Right ventricle myocardium superior (tissue), 1 donor: ENCODE results near the gene CSAD. TPM values are rescaled to one million over a fixed set of nuclear protein-coding genes. Genes with fewer than 3 reads are reported as not detected.
A peak's percentile ranks its signal among the peaks of the same experiment; 100 is the strongest.
"Not testable (repeated sequence)": the region's sequence is repeated elsewhere in the genome, so short reads cannot be mapped to it uniquely, and the experiment has no call there.

Experiments used
- ATAC-seq: fragments of 200-7000 bp; cut with Tn5 transposase; one replicate; pipeline ENCODE4 v1.9.1; 2020; ENCODE audit warnings: mild to moderate bottlenecking; ENCODE audit not compliant: poor library complexity
- DNase-seq: peaks from one replicate; pipeline ENCODE4 v3.0.0-alpha.2; 2020
- intact Hi-C: fragments of 100-400 bp; cut with DNase I; formaldehyde crosslinking; loops from one replicate; pipeline ENCODE4 v1.11.2; 2022
- total RNA-seq: library from RNA; stranded (reverse); fragmentation: NEBNext Ultra II Directional; extraction: Animal tissue kit (Norgen Biotek cat#: 25700); gene quantifications from one replicate; pipeline ENCODE4 v1.2.1, GENCODE V29; 2021
- donor health status: DM: no; HTN: yes; CAD: no; lungs with severe emphysema.

CSAD gene
- total RNA-seq, 1 donor from 2014 or later, result 8.2 TPM

DNA sequence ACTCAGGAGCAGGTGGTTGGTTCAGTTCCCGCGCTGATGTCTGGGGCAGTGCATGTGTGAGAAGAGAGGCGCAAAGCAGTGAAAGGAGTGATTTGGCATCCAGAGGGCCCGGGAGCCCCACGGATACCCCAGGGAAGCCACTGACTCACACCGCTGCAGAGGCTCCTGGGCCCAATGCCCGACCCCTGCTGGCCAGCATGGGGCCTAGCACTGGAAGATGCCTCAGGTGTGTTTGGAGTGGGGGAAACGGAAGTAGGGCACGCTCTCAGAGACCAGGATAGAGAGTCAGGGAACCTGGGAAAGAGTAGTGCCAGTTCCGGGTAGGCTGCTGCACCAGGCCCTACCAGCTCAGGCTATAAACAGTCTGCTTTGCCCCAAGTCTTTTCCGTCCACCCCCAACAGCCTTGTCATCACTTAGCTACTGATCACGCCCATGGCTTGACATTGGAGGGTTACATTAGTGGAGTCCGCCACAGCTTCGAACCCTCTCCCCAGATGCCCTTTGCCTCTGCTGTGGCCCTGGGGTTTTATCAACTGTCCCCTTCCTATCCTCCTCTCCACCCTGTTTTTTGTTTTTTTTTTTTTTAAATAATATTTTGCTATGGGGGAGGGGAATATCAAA is 9.5 kb upstream of the CSAD start:
- ATAC-seq (peak; percentile 80), DNase-seq (peak; percentile 84)
- intact Hi-C loops, result no loop called here

DNA sequence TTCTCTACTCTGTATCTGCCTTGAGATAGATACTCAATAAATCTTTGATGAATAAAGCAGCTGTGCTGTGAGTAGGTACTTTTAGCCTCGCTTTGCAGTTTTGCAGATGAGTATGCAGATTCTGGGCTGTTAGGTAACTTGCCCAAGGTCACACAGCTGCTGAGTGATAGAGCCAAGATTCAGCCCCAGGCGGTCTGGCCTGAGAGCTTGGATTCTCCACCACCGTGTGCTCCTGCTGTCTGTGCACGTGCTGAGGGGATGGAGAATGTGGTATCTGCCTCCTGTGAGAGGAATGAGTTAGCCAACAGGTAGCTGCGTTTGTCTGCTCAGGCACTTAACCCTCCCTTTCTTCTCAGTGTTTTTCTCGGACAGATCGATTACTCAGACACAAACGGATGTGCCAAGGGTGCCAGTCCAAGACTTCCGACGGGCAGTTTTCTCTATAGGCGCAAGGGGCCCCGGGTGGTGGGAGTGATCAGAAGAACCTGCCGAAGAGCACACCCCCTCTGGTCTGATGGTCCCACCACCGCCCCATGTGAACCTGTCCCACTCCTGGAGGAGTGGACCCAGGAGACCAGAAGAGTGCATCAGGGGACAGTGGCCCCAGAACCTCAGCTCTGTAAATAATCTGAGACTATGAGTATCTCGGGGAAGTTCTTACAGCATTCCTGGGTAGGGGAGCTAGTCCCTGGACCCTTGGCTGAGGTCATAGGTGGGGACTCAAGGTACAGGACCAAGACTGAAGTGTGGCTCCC is 6.6 kb upstream of the CSAD start:
- DNase-seq (no peak), ATAC-seq (no peak)
- intact Hi-C loops, result no loop called here

DNA sequence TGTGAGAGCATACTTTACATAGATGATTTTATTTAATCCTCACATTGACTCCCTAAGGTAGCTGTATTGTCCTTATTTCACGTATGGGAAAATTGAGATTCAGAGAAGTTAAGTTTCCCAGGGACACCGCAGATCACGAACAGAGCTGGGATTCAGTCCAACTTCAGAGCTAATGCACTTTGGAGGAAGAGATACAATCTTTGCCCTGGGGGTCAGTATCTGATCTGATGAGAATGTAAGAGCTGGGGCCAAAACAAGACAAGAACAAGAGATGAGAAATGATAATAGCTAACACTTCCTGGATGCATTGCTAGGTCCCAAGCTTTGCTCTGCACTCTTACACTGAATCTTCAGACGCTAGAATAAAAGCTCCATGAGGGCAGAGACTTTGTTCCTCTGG is 6.0 kb upstream of the CSAD start:
- intact Hi-C loops, result no loop called here
- DNase-seq (no peak), ATAC-seq (no peak)

DNA sequence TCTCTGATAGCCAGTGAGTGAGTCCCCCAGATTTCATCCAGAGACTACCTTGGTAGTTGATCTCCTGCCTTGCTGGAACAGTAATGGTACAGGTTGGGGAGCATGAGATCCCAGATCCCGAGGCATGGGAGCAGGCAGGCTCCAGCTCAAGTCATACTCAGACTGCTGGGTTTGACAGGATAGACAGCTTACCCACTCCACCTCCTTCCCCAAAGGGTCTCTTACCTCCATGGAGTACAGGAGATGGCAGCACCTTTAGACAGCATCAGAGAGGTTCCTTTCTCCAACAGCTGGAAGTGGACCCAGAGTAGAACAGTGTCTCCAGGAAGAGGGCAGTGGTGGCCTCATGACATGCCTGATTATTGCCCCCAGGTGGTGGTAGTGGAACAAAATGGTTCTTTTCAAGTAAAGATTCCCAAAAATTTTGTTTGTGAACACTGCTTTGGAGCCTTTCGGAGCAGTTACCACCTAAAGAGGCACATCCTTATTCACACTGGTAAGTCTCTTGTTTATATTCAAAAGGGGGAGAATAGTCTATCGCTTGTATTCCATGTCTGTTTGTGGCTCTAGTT is 4.9 kb upstream of the CSAD start:
- DNase-seq, result no peak
- intact Hi-C loops, result no loop called here
- ATAC-seq, result no peak

DNA sequence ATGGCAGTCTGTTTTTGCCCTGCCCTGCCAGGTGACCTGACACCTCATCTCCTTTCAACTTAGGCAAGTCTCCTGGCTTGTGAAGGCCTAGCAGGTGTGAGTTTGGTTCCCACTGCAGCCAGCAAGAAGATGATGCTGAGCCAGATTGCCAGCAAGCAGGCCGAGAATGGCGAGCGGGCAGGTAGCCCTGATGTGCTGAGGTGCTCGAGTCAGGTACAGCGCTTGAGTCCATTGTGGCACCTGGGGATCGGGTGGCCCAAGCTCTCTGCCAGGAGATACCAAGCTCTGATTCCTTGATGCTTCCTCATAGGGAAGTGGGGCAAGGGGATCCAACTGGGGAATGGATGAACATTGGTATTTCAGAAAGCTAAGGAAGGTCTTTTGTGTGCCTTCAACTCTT is 4.1 kb upstream of the CSAD start:
- no peak for DNase-seq
- intact Hi-C loops, result no loop called here

DNA sequence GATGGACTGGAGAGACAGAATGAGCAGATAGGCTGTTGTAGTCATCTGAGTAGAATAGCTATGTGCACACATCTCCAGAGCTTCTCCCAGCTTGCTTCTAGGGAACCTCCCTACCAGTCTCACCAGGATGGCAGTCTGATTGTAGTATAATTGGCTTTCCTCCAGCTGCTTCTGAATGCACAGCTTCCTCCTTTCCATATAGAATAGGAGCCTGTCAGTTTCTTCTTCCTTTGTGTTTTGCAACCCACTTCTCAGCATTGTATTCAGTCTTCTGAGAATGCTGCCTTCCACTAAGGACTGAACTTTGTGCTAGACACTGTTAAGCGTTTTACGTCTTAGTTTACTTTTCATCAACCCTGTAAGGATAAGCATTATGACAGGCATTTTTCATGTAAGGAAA is 2.2 kb upstream of the CSAD start:
- intact Hi-C loops, result no loop called here
- no peak for DNase-seq
- no peak for ATAC-seq

More for the DNA sequence above, 4.1 kb upstream of the CSAD start:
- no peak for ATAC-seq

DNA sequence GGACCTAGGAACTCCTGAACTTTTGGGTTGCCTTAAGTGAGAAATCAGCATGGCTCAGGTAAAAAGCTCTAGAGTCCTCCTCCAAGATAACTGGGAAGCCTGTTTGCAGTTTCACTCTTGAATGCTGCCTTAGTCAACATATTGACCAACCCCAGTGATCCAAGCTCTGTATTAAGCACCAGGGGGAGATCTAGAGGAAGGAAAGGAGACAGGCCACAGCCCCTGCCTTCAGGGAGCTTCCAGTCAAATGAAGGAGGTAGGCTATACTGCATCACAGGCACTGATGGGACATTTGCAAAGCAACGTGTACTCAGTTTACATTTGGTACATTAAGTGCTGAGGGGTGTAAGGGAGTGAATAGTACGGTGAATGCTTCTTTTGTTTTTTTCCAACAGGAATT is 1.2 kb upstream of the CSAD start:
- ATAC-seq (no peak), DNase-seq (no peak)
- intact Hi-C loops, result no loop called here

DNA sequence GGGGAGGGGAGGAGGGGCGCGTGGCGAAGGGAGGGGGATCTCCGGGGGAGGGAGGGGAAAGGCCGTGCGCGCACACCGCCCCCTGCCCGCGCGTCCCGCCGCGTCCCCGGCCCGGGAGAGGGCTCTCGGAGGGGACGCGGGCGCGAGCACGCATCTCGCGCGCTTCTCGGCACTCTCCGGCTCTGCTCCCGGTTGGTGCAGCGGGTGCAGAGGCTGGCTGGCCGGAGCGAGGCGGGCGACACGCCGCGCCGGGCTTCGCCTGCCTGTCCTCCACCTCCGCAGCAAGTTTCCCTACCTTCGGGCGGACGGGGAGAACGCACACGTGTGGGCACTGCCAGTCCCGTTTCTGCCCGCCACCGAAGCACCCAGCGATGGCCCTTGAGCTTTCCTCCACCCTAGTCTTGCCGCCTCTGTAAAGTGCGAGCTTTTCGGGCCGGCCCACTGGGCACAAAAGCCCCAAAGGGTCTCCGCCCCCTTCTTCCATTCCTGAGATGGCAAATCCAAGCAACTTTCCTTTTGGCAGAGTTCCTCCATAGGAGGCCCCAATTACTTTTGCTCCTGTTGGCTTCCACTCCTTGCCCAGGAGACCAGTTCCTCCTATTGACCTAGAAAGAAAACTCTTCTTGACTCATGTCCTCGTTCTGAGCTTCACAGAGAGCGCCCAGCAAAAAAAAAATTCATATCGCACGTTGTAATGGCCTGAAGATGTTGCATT is 363 bp upstream of the CSAD start:
- peak; percentile 84 for DNase-seq
- intact Hi-C loops, result no loop called here
- peak; percentile 83 for ATAC-seq

DNA sequence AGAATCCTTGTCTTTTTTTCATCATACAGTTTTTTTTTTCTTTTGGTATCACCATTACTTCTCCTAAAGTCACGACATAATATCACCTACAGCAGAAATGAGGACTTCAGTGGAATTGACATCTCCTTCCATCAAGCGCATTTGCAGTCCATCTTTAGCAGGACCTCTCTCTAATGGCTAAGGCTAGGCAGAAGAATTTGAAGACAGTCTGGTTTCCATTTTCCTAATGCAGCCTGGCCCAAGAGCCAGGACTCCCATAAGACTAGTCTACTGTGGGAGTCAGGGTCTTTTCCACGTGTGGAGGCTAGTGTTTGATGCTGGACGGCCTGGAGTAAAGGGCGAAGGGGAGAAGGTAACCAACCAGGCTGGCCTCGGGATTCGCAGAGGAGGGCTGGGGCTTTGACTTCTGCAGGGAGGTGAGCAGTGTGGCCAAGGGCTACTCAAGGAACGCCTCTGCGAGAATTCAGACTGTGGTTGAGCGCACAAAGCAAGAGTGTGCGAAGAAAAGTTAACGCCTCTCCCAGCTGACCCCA is 972 bp downstream of the CSAD start:
- DNase-seq (no peak), ATAC-seq (peak; percentile 32)
- intact Hi-C loops, result no loop called here

DNA sequence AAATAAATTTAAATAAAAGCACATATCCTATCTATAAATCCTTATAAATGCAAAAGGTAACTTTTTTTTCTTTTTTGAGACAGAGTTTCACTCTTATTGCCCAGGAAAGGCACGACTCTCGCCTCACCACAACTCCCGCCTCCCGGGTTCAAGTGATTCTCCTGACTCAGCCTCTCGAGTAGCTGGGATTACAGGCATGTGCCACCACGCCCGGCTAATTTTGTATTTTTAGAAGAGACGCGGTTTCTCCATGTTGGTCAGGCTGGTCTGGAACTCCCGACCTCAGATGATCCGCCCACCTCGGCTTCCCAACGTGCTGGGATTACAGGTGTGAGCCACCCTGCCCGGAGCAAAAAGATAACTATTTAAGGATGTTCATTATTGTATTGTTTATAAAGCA is 1.9 kb downstream of the CSAD start:
- ATAC-seq, intact Hi-C loops, DNase-seq: not testable (repeated sequence)

DNA sequence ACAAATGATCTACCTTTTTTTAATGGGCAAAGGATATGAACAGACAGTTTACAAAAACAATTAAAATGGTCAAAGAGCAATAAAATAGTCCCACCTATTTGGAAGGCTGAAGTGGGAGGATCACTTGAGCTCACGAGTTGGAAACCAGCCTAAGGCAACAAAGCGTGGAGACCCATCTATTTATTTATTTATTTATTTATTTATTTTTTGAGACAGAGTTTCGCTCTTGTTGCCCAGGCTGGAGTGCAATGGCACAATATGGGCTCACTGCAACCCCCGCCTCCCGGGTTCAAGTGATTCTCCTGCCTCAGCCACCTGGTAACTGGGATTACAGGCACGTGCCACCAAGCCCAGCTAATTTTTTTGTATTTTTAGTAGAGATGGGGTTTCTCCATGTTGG is 3.3 kb downstream of the CSAD start:
- DNase-seq, intact Hi-C loops, ATAC-seq: not testable (repeated sequence)

DNA sequence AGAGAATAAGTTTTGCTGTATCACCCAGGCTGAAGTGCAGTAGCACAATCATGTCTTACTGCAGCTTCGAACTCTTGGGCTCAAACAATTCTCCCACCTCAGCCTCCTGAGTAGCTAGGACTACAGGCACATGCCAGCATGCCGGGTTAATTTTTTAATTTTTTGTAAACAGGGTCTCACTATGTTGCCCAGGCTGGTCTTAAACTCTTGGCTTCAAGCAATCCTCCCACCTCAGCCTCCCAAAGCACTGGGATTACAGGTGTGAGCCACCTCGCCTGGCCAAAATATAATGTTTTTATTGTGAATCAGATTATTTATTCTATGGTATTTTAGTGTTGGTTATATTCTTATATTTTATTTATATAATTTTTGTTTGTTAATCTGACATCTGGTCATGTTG is 4.0 kb downstream of the CSAD start:
- DNase-seq (no peak), ATAC-seq (no peak)
- intact Hi-C loops, result no loop called here

DNA sequence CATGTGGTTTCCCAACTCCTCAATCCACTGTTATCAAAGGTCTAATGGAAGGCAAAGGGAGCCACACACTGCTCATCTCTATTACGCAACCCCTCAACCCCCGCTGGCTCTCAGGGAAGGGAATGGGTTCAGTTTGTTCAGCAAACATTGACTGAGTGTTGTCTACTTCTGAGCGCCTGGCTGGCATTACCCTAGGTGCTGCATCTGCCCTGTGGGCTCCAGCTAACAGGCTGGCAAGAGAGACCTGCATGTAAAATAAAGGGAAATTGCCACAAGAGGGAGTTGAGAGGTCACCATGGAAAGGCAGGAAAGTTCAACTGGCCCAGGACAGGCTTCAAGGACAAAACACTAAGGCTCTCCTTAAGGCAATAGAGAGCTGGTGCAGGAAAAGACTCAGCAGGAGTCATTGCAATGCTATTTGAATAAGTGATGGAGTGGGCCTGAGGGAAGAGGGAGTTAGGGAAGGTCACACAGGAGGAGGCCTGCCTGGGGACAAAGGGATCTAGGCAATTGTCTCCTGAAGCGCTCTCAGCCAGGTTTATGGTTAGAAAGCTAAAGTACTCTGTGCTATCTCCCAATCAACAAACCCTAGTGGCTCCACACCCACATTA is 5.7 kb downstream of the CSAD start:
- intact Hi-C loops, result no loop called here
- ATAC-seq (peak; percentile 34), DNase-seq (no peak)

DNA sequence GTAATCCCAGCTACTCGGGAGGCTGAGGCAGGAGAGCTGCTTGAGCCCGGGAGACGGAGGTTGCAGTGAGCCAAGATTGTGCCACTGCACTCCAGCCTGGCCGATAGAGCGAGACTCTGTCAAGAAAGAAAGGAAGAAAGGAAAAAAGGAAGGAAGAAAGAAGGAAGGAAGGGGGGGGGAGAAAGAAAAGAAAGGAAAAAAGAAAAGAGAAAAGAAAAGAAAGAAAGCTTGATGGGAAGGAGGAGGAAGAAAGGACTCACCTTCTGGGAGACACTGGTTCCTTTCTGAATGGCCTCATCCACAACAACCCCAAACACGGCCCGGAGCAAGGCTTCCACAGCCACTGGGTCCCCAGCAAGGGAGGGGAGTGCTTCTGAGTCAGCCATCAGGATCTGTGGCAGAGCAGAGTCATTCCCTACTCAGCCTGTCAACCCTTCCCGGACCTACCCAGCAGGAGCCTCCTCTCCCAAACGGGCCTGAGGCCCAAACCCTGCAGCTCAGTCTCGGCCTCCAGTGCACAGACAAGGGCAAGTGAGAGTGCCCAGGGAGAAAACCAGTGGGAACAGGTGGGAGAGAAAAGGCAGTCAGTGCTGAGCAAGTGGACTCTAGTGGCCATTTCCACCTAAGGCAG is 7.5 kb downstream of the CSAD start:
- ATAC-seq, result no peak
- intact Hi-C loops, result no loop called here
- DNase-seq, result no peak

DNA sequence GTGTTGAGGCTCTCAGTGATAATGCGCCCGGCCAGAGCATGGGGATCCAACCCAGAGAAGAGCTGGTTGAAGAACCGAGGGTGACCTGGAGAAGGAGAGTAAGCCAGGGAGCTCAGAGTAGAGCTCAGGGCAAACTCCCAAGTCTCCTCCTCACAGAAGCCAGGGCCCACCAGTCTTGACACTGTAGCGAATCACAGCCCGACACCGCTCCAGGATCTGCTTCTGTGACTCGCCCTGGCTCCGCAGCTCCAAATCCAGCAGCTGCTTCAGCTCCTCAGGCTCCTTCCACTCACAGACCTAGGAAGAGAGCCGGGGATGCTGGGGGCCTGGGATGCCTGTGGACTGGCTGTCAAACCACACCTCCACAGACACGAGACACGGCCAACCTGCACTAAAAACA is 8.4 kb downstream of the CSAD start:
- DNase-seq, result no peak
- ATAC-seq, result no peak
- intact Hi-C loops, result no loop called here

DNA sequence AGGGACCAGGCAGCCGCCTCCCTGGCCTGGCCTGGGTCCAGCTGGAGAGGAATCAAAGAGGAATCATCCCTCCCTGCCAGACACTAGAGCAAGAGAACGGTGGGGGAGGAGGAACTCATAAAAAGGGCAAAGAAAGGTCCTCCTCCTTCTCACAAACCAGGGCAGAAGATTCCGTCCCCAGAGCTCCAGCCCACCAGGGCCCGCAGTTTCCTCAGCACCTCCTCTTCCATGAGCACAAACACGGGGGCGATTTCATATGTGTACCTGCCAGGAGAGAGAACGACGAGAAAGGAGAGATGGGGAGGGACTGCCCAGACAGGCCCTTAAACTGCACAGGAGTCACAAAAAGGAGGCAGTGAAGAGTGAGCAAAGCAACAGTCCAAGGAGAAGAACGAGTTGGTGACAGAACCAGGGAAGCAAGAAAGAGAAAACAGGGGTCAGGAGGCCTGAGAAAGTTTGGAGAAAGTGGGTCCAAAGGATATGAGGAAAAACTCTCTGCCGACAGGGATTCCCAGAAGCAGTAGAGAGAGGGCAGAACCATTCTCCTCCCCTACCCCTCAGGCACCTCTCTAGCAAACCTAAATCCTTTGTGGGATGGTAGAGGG is 8.9 kb downstream of the CSAD start:
- intact Hi-C loops, result no loop called here
- no peak for DNase-seq
- ATAC-seq, result no peak

DNA sequence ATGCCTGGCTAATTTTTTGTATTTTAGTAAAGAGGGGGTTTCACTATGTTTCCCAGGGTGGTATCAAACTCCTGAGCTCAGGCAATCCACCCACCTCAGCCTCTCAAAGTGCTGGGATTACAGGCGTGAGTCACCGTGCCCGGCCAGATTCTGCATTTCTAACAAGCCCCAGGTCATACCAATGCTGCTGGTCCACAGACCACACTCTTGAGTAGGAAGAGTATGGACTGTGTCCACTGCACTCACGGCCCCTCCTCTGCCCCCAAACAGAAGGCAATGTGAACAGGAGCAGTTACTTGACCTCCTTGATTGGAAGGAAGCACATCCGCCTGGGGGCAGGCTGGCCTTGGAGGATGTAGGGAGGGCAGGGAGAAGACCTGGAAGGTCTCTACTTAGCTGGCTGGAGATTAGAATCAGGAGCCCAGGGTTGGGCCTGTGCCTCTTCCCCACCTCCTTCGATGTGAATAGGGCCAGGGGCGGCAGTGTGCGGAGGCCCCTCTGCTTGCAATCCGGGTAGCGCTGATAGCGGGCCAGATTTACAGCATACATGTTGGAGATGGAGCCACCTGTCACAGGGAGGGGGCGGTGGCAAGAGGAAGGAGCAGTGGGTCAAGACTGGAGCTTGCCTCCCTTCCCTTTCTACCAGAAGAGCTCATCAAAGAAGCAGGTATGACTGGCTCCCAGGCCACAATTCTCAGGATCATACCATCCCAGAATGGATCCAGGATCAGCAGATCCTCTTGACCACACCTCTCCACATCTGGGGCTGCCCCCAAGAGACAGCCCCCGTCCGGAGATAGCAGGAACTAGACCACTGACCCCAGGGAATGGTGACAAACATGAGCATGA is 9.6 kb downstream of the CSAD start:
- intact Hi-C loops, result no loop called here
- no peak for ATAC-seq
- DNase-seq, result no peak
